NCI-H460 (cell line): ENCODE results near the gene DLEC1. TPM values are rescaled to one million over a fixed set of nuclear protein-coding genes. Genes with fewer than 3 reads are reported as not detected.

ENCODE experiments used
- DNase-seq: peaks from one replicate; pipeline ENCODE4 v3.0.0-alpha.2; 2016; ENCODE audit warnings: low read depth; ENCODE audit errors: extremely low read depth
- total RNA-seq: library from RNA; depleted of rRNA; stranded (reverse); fragments of >200 nt; shearing (Covaris generic); gene quantifications from 2 replicates; pipeline ENCODE4 v1.2.3, GENCODE V29; 2014

The DLEC1 gene
- total RNA-seq, 1 experiment from 2014 or later, result 0.10 TPM

- DNase-seq, result no peak
These were observed 62.9 kb downstream of the DLEC1 start for GRCh38 chr3:38101811-38102443.

GRCh38 chr3:38102444-38102814 lies 63.4 kb downstream of the DLEC1 start:
- no peak for DNase-seq

- no peak for DNase-seq
These were observed 66.5 kb downstream of the DLEC1 start for GRCh38 chr3:38105525-38105924.

- no peak for DNase-seq
These were observed 69.1 kb downstream of the DLEC1 start for GRCh38 chr3:38107911-38108648.

GRCh38 chr3:38108649-38109579 lies 69.9 kb downstream of the DLEC1 start:
- no peak for DNase-seq

- no peak for DNase-seq
These were observed 70.7 kb downstream of the DLEC1 start for GRCh38 chr3:38109580-38110313.

- DNase-seq, result no peak
These were observed 71.5 kb downstream of the DLEC1 start for GRCh38 chr3:38110314-38111050.

- no peak for DNase-seq
These were observed 72.2 kb downstream of the DLEC1 start for GRCh38 chr3:38111201-38111600.

GRCh38 chr3:38111696-38112377 lies 72.8 kb downstream of the DLEC1 start:
- DNase-seq, result no peak

- no peak for DNase-seq
These were observed 73.4 kb downstream of the DLEC1 start for GRCh38 chr3:38112378-38112761.

- DNase-seq, result no peak
These were observed 75.3 kb downstream of the DLEC1 start for GRCh38 chr3:38114052-38114874.

GRCh38 chr3:38114875-38115644 lies 76.1 kb downstream of the DLEC1 start:
- DNase-seq, result no peak

GRCh38 chr3:38115645-38116427 lies 76.8 kb downstream of the DLEC1 start:
- no peak for DNase-seq

GRCh38 chr3:38116471-38117162 lies 77.6 kb downstream of the DLEC1 start:
- no peak for DNase-seq

GRCh38 chr3:38117163-38117716 lies 78.2 kb downstream of the DLEC1 start:
- DNase-seq, result no peak
